Tibial nerve (tissue), 4 donors: ENCODE data around the gene SOX8. TPM values are rescaled to one million over a fixed set of nuclear protein-coding genes. Genes with fewer than 3 reads are reported as not detected.

Experiments
- DNase-seq, 2 donors: peaks; one replicate each; pipeline ENCODE4 v3.0.0-alpha.2; 2019; ENCODE audit warnings: low spot score in 2 of 2
- H3K27ac ChIP-seq, 4 donors: fragments of 200-600 bp; sonication (generic) in 3 of 4; one replicate each; pipeline ENCODE4 v1.5.1; 2017 to 2019; ENCODE audit warnings: mild to moderate bottlenecking in 1 of 4
- H3K27me3 ChIP-seq, 2 donors: fragments of 200-600 bp; sonication (generic) in 1 of 2; one replicate each; pipeline versions ENCODE4 v1.5.1 to v1.6.0; 2017 to 2019
- H3K36me3 ChIP-seq, 3 donors: fragments of 200-600 bp; sonication (generic); one replicate each; pipeline ENCODE4 v1.5.1; 2018 to 2019
- H3K4me1 ChIP-seq, 4 donors: fragments of 200-600 bp; sonication (generic) in 3 of 4; one replicate each; pipeline ENCODE4 v1.5.1; 2017 to 2019
- H3K4me3 ChIP-seq, 4 donors: fragments of 200-600 bp; sonication (generic) in 3 of 4; one replicate each; pipeline ENCODE4 v1.5.1; 2017 to 2019; ENCODE audit warnings: mild to moderate bottlenecking in 1 of 4, moderate library complexity in 1 of 4
- H3K9me3 ChIP-seq, 4 donors: fragments of 200-600 bp; sonication (generic) in 3 of 4; one replicate each; pipeline ENCODE4 v1.5.1; 2017 to 2019
- EP300 ChIP-seq, 2 donors: sonication (generic); formaldehyde crosslinking; IDR thresholded peaks; one replicate each; pipeline ENCODE4 v1.6.1; 2017; ENCODE audit warnings: antibody characterized with exemption in 2 of 2, mild to moderate bottlenecking in 1 of 2
- POLR2A ChIP-seq, 2 donors: fragments of 450-650 bp; IDR thresholded peaks; one replicate each; pipeline ENCODE4 v1.6.1; 2017; ENCODE audit warnings: antibody characterized with exemption in 2 of 2, mild to moderate bottlenecking in 2 of 2, moderate library complexity in 2 of 2
- WGBS, 2 donors: methylation state at CpG; one replicate each; pipeline ENCODE4 v1.1.5; 2018; 5-methylcytosine and 5-hydroxymethylcytosine counted together
- total RNA-seq, 4 donors: library from RNA; depleted of rRNA; stranded (reverse); fragments of >200 nt; gene quantifications; one replicate each; pipeline ENCODE4 v1.1.0, GENCODE V29; 2016
- TF ChIP-seq, protein P1 (sequence below), 5 experiments: fragments of 200-600 bp in 3 of 5; fragments of 450-650 bp in 2 of 5; sonication (generic) in 3 of 5; IDR thresholded peaks; one replicate each; pipeline ENCODE4 v1.5.1; 2016 to 2019; ENCODE audit warnings: antibody characterized with exemption in 5 of 5, mild to moderate bottlenecking in 3 of 5, moderate library complexity in 2 of 5

SOX8 gene
- total RNA-seq, 4 donors from 2014 or later: 51.3 to 74.5 (median 66.3) TPM

DNA sequence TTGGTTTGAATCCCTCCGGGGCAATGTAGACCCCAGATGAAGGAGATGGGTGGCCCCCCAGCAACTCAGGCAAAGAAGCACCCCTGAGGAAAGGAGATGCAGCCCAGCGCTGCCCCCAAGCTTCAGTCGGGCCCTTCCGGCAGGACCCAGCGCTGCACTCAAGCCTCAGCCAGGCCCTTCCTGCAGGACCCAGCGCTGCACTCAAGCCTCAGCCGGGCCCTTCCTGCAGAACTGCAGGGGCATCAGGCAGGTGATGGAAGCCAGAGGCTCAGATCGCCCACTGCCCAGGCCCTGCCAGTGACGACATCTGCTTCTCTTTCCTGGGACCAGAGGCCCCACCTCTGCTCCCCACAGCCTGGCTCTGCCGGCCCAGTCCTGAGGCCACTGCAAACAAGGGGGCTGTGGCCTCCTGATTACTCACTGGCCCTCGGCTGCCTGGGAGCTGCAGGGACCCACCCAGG is 7.8 kb downstream of the SOX8 start:
- Histone ChIP-seq H3K27me3 (peaks cover 0 to 7% of the 10 kb centered on the region in 2 donors), H3K9me3 (peaks cover 0 to 2% (median 0%) of the 10 kb centered on the region in 4 donors), H3K36me3 (peaks cover 0 to 8% (median 0%) of the 10 kb centered on the region in 3 donors), H3K27ac (peak overlapping the region in 3 of 4 donors; percentile 57 to 88 (median 72)), H3K4me1 (peaks cover 0 to 75% (median 27%) of the 10 kb centered on the region in 4 donors), H3K4me3 (no peak overlapping the region)
- 59 to 90% methylated on average over 4 to 5 of the region's 11 CpGs for WGBS, 2 donors
- no peak for DNase-seq
- TF ChIP-seq EP300 (IDR thresholded peaks at IDR 0.05) (no peak), POLR2A (IDR thresholded peaks at IDR 0.05) (no peak)
- TF ChIP-seq, protein P1, sequence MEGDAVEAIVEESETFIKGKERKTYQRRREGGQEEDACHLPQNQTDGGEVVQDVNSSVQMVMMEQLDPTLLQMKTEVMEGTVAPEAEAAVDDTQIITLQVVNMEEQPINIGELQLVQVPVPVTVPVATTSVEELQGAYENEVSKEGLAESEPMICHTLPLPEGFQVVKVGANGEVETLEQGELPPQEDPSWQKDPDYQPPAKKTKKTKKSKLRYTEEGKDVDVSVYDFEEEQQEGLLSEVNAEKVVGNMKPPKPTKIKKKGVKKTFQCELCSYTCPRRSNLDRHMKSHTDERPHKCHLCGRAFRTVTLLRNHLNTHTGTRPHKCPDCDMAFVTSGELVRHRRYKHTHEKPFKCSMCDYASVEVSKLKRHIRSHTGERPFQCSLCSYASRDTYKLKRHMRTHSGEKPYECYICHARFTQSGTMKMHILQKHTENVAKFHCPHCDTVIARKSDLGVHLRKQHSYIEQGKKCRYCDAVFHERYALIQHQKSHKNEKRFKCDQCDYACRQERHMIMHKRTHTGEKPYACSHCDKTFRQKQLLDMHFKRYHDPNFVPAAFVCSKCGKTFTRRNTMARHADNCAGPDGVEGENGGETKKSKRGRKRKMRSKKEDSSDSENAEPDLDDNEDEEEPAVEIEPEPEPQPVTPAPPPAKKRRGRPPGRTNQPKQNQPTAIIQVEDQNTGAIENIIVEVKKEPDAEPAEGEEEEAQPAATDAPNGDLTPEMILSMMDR (IDR thresholded peaks at IDR 0.05): no peak

DNA sequence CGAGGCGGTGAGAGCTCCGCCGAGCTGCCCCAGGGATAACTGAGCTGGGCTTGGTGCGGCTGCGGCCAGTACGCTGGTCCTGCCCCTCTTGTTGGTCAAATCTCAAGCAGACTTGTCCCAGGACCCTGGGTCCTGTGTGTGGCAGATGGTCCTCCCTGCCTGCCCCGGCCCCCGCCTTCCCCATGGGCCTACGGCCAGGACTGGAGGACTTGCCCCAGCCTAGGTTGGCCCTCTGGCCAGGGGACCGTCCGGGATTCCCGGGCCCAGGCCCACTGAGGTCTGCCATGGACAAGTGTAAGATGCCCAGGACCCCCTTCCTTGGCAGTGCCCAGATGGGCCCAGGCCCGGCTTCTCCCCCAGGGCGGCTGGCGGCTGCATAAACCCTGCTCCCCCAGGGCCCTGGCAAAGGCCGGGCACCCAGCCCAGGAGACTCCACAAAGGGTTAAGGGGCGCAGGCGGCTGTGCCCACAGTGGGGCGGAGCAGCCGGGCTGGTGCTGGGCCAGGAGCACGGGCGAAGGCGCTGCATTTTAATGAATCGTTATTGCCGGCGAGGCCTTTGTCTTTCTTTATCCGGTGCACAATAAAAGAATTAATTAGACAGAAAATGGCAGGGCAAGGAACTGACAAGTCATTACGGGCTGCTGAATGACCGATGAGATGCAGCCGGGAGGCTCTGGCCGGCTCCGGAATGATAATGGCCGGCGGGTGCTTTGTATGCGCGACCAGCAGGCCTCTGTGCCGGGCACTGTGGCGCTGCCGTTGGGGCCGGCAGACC is 9.1 kb downstream of the SOX8 start:
- TF ChIP-seq EP300 (IDR thresholded peaks at IDR 0.05): no peak
- TF ChIP-seq, protein P1 (IDR thresholded peaks at IDR 0.05): no peak
- TF ChIP-seq POLR2A (IDR thresholded peaks at IDR 0.05): no peak
- peaks cover 0 to 63% (median 19%) of the 10 kb centered on the region in 4 donors for H3K4me1 ChIP-seq
- H3K27ac ChIP-seq: peak overlapping the region in 2 of 4 donors; percentile 72 to 88
- no peak for DNase-seq
- 55 to 62% methylated on average over 27 to 34 of the region's 41 CpGs for WGBS, 2 donors
- peak overlapping the region in 1 of 4 donors; percentile 16 for H3K4me3 ChIP-seq
- peaks cover 0 to 15% (median 4%) of the 10 kb centered on the region in 4 donors for H3K9me3 ChIP-seq
- H3K27me3 ChIP-seq: peaks cover 0 to 7% of the 10 kb centered on the region in 2 donors
- H3K36me3 ChIP-seq: peaks cover 0 to 5% (median 0%) of the 10 kb centered on the region in 3 donors

DNA sequence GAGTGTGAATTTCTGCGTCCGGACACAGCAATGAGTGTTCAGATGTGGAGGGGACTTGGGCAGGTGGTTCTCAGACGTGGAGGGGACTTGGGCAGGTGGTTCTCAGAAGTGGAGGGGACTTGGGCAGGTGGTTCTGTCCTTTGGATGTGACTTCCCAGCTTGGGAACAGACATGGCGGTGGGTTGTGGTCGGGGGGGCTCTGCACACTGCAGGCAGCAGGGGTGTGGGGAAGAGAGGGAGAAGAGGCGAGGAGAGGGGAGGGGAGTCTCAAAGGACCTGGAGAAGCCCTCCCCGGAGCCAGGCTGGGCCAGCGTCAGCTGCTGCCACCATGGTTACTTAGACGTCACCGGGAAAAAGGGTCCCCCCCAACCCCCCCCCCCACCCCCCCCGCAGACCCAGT is 9.8 kb downstream of the SOX8 start:
- H3K36me3 ChIP-seq: peaks cover 0 to 11% (median 0%) of the 10 kb centered on the region in 3 donors
- peaks cover 0 to 56% (median 16%) of the 10 kb centered on the region in 4 donors for H3K4me1 ChIP-seq
- H3K27me3 ChIP-seq: peaks cover 0 to 11% of the 10 kb centered on the region in 2 donors
- 33 to 61% methylated on average over 11 of the region's 11 CpGs for WGBS, 2 donors
- DNase-seq: no peak
- H3K9me3 ChIP-seq: peaks cover 0 to 21% (median 5%) of the 10 kb centered on the region in 4 donors
- peak overlapping the region in 1 of 4 donors; percentile 16 for H3K4me3 ChIP-seq
- H3K27ac ChIP-seq: peak overlapping the region in 2 of 4 donors; percentile 72 to 88
- TF ChIP-seq, protein P1 (IDR thresholded peaks at IDR 0.05): no peak
- TF ChIP-seq EP300 (IDR thresholded peaks at IDR 0.05): no peak
- no peak for TF ChIP-seq POLR2A (IDR thresholded peaks at IDR 0.05)

DNA sequence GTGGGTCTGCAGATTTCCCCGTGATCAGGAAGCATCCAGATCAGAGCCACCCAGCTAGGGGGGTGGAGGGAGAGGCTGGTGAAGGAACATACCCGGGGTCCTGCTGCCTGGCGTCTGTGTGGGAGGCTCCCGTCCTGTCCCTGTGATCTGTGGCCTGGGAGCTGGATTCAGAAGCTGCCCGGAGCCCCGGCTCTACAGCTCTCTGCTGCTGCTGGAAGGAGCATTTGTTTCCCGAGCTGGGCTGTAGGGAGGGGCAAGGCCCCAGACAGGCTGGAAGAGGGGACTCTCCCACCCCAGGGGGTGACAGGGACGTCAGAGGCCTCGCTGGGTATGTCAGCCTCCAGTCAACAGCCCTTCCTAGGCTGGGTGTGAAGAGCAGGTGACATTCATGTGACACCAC is 10.2 kb downstream of the SOX8 start:
- no peak for DNase-seq
- H3K4me1 ChIP-seq: peaks cover 0 to 52% (median 15%) of the 10 kb centered on the region in 4 donors
- peaks cover 0 to 12% (median 0%) of the 10 kb centered on the region in 3 donors for H3K36me3 ChIP-seq
- TF ChIP-seq EP300 (IDR thresholded peaks at IDR 0.05): no peak
- TF ChIP-seq POLR2A (IDR thresholded peaks at IDR 0.05): no peak
- TF ChIP-seq, protein P1 (IDR thresholded peaks at IDR 0.05): no peak
- 15 to 50% methylated on average over 6 to 7 of the region's 9 CpGs for WGBS, 2 donors
- no peak overlapping the region for H3K4me3 ChIP-seq
- H3K27ac ChIP-seq: peak overlapping the region in 2 of 4 donors; percentile 72 to 88
- peaks cover 0 to 26% (median 5%) of the 10 kb centered on the region in 4 donors for H3K9me3 ChIP-seq
- H3K27me3 ChIP-seq: peaks cover 0 to 15% of the 10 kb centered on the region in 2 donors

DNA sequence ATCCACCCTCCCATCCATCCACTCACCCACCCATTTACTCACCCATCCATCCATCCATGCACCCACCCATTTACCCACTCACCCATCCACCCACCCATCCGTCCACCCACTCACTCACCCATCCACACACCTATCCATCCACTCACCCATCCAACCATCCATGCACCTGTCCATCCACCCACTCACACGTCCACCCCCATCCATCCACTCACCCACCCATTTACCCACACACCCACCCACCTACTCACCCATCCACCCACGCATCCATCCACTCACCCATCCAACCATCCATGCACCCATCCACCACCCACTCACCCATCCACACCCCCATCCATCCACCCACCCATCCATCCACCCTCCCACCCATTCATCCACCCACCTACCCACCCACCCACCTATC is 12.2 kb downstream of the SOX8 start:
- Histone ChIP-seq H3K4me3 (no peak overlapping the region), H3K36me3 (peaks cover 0 to 12% (median 0%) of the 10 kb centered on the region in 3 donors), H3K27me3 (peaks cover 0 to 24% of the 10 kb centered on the region in 2 donors), H3K4me1 (peaks cover 0 to 39% (median 4%) of the 10 kb centered on the region in 4 donors), H3K27ac (no peak overlapping the region), H3K9me3 (peaks cover 0 to 32% (median 5%) of the 10 kb centered on the region in 4 donors)
- WGBS, 2 donors: 88% methylated on average over 3 of the region's 3 CpGs
- TF ChIP-seq POLR2A (IDR thresholded peaks at IDR 0.05) (no peak), EP300 (IDR thresholded peaks at IDR 0.05) (no peak)
- TF ChIP-seq, protein P1 (IDR thresholded peaks at IDR 0.05): no peak
- DNase-seq: no peak
